HEK293 (cell line): ENCODE measurements around the gene CCDC61.

Experiments used
- GLI4 ChIP-seq: fragments of 450-650 bp; formaldehyde crosslinking; IDR thresholded peaks from 2 replicates; pipeline ENCODE4 v1.5.1; 2016; ENCODE audit warnings: missing biosample characterization, missing genetic modification characterization
- KLF1 ChIP-seq: fragments of 450-650 bp; formaldehyde crosslinking; IDR thresholded peaks from 2 replicates; pipeline ENCODE4 v1.5.1; 2016; ENCODE audit warnings: missing biosample characterization, missing genetic modification characterization
- KLF16 ChIP-seq: fragments of 450-650 bp; formaldehyde crosslinking; IDR thresholded peaks from 2 replicates; pipeline ENCODE4 v1.5.1; 2017; ENCODE audit warnings: missing biosample characterization, missing genetic modification characterization
- MZF1 ChIP-seq: fragments of 450-650 bp; formaldehyde crosslinking; IDR thresholded peaks from 2 replicates; pipeline ENCODE4 v1.5.1; 2017; ENCODE audit warnings: missing biosample characterization, missing genetic modification characterization, borderline replicate concordance
- PRDM6 ChIP-seq: fragments of 450-650 bp; formaldehyde crosslinking; IDR thresholded peaks from 2 replicates; pipeline ENCODE4 v1.5.1; 2017; ENCODE audit warnings: missing biosample characterization, missing genetic modification characterization
- REST ChIP-seq: fragments of 450-650 bp; formaldehyde crosslinking; IDR thresholded peaks from 2 replicates; pipeline ENCODE4 v1.5.1; 2016; ENCODE audit warnings: missing biosample characterization, missing genetic modification characterization
- SP2 ChIP-seq: fragments of 450-650 bp; formaldehyde crosslinking; IDR thresholded peaks from 2 replicates; pipeline ENCODE4 v1.5.1; 2016; ENCODE audit warnings: missing biosample characterization, missing genetic modification characterization
- ZBTB7A ChIP-seq: fragments of 450-650 bp; formaldehyde crosslinking; IDR thresholded peaks from 2 replicates; pipeline ENCODE4 v1.5.1; 2016; ENCODE audit warnings: low read depth, missing biosample characterization, missing genetic modification characterization
- ZBTB8A ChIP-seq: fragments of 450-650 bp; formaldehyde crosslinking; IDR thresholded peaks from 2 replicates; pipeline ENCODE4 v1.5.1; 2016; ENCODE audit warnings: missing biosample characterization, missing genetic modification characterization
- ZFP37 ChIP-seq: fragments of 450-650 bp; formaldehyde crosslinking; IDR thresholded peaks from 2 replicates; pipeline ENCODE4 v1.5.1; 2016; ENCODE audit warnings: missing biosample characterization, missing genetic modification characterization
- ZNF10 ChIP-seq: fragments of 450-650 bp; formaldehyde crosslinking; IDR thresholded peaks from 2 replicates; pipeline ENCODE4 v1.5.1; 2017; ENCODE audit warnings: missing biosample characterization, missing genetic modification characterization
- ZNF132 ChIP-seq: fragments of 450-650 bp; formaldehyde crosslinking; IDR thresholded peaks from 2 replicates; pipeline ENCODE4 v1.5.1; 2017; ENCODE audit warnings: missing biosample characterization, missing genetic modification characterization, borderline replicate concordance
- ZNF133 ChIP-seq: fragments of 450-650 bp; formaldehyde crosslinking; IDR thresholded peaks from 2 replicates; pipeline ENCODE4 v1.5.1; 2016; ENCODE audit warnings: missing biosample characterization, missing genetic modification characterization
- ZNF148 ChIP-seq: fragments of 450-650 bp; formaldehyde crosslinking; IDR thresholded peaks from 2 replicates; pipeline ENCODE4 v1.5.0; 2017; ENCODE audit warnings: missing biosample characterization, missing genetic modification characterization, borderline replicate concordance
- ZNF16 ChIP-seq: fragments of 450-650 bp; formaldehyde crosslinking; IDR thresholded peaks from 2 replicates; pipeline ENCODE4 v1.5.1; 2016; ENCODE audit warnings: low read depth, missing biosample characterization, missing genetic modification characterization
- ZNF175 ChIP-seq: fragments of 450-650 bp; formaldehyde crosslinking; IDR thresholded peaks from 2 replicates; pipeline ENCODE4 v1.5.1; 2016; ENCODE audit warnings: missing biosample characterization, missing genetic modification characterization
- ZNF184 ChIP-seq: fragments of 450-650 bp; IDR thresholded peaks from 2 replicates; pipeline ENCODE4 v1.5.1; 2018; ENCODE audit warnings: missing biosample characterization, mild to moderate bottlenecking, missing genetic modification characterization
- ZNF2 ChIP-seq: fragments of 450-650 bp; formaldehyde crosslinking; IDR thresholded peaks from 2 replicates; pipeline ENCODE4 v1.5.1; 2016; ENCODE audit warnings: missing biosample characterization, missing genetic modification characterization
- ZNF248 ChIP-seq: fragments of 450-650 bp; formaldehyde crosslinking; IDR thresholded peaks from 2 replicates; pipeline ENCODE4 v1.5.1; 2017; ENCODE audit warnings: missing biosample characterization, missing genetic modification characterization
- ZNF274 ChIP-seq, 2 experiments: fragments of 200-500 bp in 1 of 2; fragments of 450-650 bp in 1 of 2; sonication (Bioruptor generic) in 1 of 2; formaldehyde crosslinking in 1 of 2; IDR thresholded peaks; 2 replicates each; pipeline versions ENCODE4 v1.5.1 to v1.6.1; 2014 to 2016; ENCODE audit warnings: borderline replicate concordance in 1 of 2, inconsistent platforms in 1 of 2, low read length in 1 of 2, missing biosample characterization in 1 of 2, missing genetic modification characterization in 1 of 2
- ZNF311 ChIP-seq: fragments of 450-650 bp; formaldehyde crosslinking; IDR thresholded peaks from 2 replicates; pipeline ENCODE4 v1.5.1; 2017; ENCODE audit warnings: missing biosample characterization, missing genetic modification characterization, borderline replicate concordance
- ZNF416 ChIP-seq: fragments of 450-650 bp; formaldehyde crosslinking; IDR thresholded peaks from 2 replicates; pipeline ENCODE4 v1.5.1; 2016; ENCODE audit warnings: missing biosample characterization, missing genetic modification characterization
- ZNF449 ChIP-seq: fragments of 450-650 bp; formaldehyde crosslinking; IDR thresholded peaks from 2 replicates; pipeline ENCODE4 v1.5.1; 2017; ENCODE audit warnings: missing biosample characterization, mild to moderate bottlenecking, missing genetic modification characterization, moderate library complexity
- ZNF580 ChIP-seq: fragments of 450-650 bp; formaldehyde crosslinking; IDR thresholded peaks from 2 replicates; pipeline ENCODE4 v1.5.1; 2016; ENCODE audit warnings: missing biosample characterization, missing genetic modification characterization
- ZNF624 ChIP-seq: fragments of 450-650 bp; formaldehyde crosslinking; IDR thresholded peaks from 2 replicates; pipeline ENCODE4 v1.5.1; 2017; ENCODE audit warnings: missing biosample characterization, missing genetic modification characterization
- ZNF626 ChIP-seq: fragments of 450-650 bp; sonication (Bioruptor Pico); formaldehyde crosslinking; IDR thresholded peaks from 2 replicates; pipeline ENCODE4 v1.5.1; 2018; ENCODE audit warnings: missing biosample characterization, missing genetic modification characterization, inconsistent platforms
- ZNF658 ChIP-seq: fragments of 450-650 bp; formaldehyde crosslinking; IDR thresholded peaks from 2 replicates; pipeline ENCODE4; 2016; ENCODE audit warnings: missing biosample characterization, missing genetic modification characterization
- ZNF785 ChIP-seq: fragments of 450-650 bp; formaldehyde crosslinking; IDR thresholded peaks from 2 replicates; pipeline ENCODE4 v1.5.1; 2016; ENCODE audit warnings: missing biosample characterization, missing genetic modification characterization
- ZSCAN16 ChIP-seq: fragments of 450-650 bp; formaldehyde crosslinking; IDR thresholded peaks from 2 replicates; pipeline ENCODE4 v1.5.1; 2016; ENCODE audit warnings: missing biosample characterization, missing genetic modification characterization
- ZSCAN4 ChIP-seq: fragments of 450-650 bp; formaldehyde crosslinking; IDR thresholded peaks from 2 replicates; pipeline ENCODE4 v1.5.1; 2017; ENCODE audit warnings: missing biosample characterization, missing genetic modification characterization

The CCDC61 gene

GRCh38 chr19:45952686-45953505, 42.4 kb upstream of the CCDC61 start (continued):
- TF ChIP-seq ZNF626 (tag by site-specific recombination) (no peak), ZSCAN4 (tag by site-specific recombination) (no peak), ZNF16 (tag by site-specific recombination) (no peak), ZNF175 (no peak), ZNF311 (tag by site-specific recombination) (no peak), ZNF132 (tag by site-specific recombination) (no peak), ZFP37 (tag by site-specific recombination) (no peak), PRDM6 (no peak), ZNF785 (tag by site-specific recombination) (no peak), ZNF274 (IDR thresholded peaks at IDR 0.05; ENCODE audit: low read length) (no peak), ZNF274 (tag by site-specific recombination; IDR thresholded peaks at IDR 0.05; ENCODE audit: borderline replicate concordance) (no peak), ZNF2 (tag by site-specific recombination) (peak; percentile 79), ZNF449 (tag by site-specific recombination) (no peak), ZBTB7A (no peak), ZNF624 (tag by site-specific recombination) (no peak), KLF1 (tag by site-specific recombination) (peak; percentile 54), ZNF580 (tag by site-specific recombination) (no peak), ZBTB8A (tag by site-specific recombination) (peak; percentile 27; the same call in 1 of the 2 replicates), GLI4 (tag by site-specific recombination) (no peak), ZNF10 (tag by site-specific recombination) (no peak), ZNF184 (tag by site-specific recombination) (no peak), ZNF148 (tag by site-specific recombination) (no peak), ZNF416 (tag by site-specific recombination) (no peak), ZNF133 (no peak), ZSCAN16 (tag by site-specific recombination) (no peak), SP2 (peak; percentile 78), KLF16 (tag by site-specific recombination) (peak; percentile 85), MZF1 (tag by site-specific recombination) (peak; percentile 96), REST (tag by site-specific recombination) (peak; percentile 99), ZNF658 (tag by site-specific recombination) (no peak), ZNF248 (no peak)
